Measurements from ENCODE around the gene LYRM9. TPM values are rescaled to one million over a fixed set of nuclear protein-coding genes. Genes with fewer than 3 reads are reported as not detected.

Gene LYRM9
- total and polyA plus RNA-seq, 9 of the 15 experiments (the other 6 are each of a cell fraction or from before 2014, with no cell fraction given) = 0.98 to 4.7 (median 1.8) TPM

DNA sequence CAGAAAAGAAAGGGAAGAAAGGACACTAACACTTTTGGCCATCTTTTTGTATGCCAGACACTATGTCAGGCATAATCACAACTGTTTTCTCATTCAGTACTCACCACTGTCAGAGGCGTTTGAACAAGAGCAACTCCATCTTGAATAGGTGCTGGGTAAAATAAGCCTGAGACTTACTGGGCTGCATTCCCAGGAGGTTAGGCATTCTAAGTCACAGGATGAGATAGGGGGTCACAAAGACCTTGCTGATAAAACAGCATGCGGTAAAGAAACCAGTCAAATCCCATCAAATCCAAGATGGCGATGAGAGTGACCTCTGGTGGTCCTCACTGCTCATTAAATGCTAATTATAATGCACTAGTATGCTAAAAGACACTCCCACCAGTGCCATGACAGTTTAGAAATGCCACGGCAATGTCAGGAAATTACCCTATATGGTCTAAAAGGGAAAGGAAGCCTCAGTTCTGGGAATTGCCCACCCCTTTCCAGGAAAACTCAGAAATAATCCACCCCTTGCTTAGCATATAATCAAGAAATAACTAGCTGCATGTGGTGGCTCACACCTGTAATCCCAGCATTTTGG, 14.9 kb upstream of the LYRM9 start (continued):
- TF ChIP-seq, protein P1, sequence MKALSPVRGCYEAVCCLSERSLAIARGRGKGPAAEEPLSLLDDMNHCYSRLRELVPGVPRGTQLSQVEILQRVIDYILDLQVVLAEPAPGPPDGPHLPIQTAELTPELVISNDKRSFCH (CRISPR knock-in tag; IDR thresholded peaks at IDR 0.05) = peak; percentile 86
- TF ChIP-seq, protein P1 (tag; IDR thresholded peaks at IDR 0.05) = peak; percentile 99
- TF ChIP-seq GABPB1 (CRISPR knock-in tag; IDR thresholded peaks at IDR 0.05) (no peak), RNF2 (IDR thresholded peaks at IDR 0.05) (no peak), PPARD (CRISPR knock-in tag; IDR thresholded peaks at IDR 0.05) (peak; percentile 72; the same call in 1 of the 2 replicates), POLR2B (IDR thresholded peaks at IDR 0.05; ENCODE audit: low read depth, partially characterized antibody) (no peak), PHTF2 (CRISPR knock-in tag; IDR thresholded peaks at IDR 0.05) (peak; percentile 29; the same call in 1 of the 2 replicates), RCOR1 (IDR thresholded peaks at IDR 0.05; ENCODE audit: borderline replicate concordance in 1 of 2, low read depth in 2 of 2, low read length in 2 of 2) (no peak), HDAC8 (tag; IDR thresholded peaks at IDR 0.05) (peak; percentile 99), PCBP1 (IDR thresholded peaks at IDR 0.05; ENCODE audit: low read depth, low read length, poor library complexity, severe bottlenecking) (no peak), GATAD2A (IDR thresholded peaks at IDR 0.05) (peak; percentile 45; the same call in 1 of the 2 replicates), ZNF133 (CRISPR knock-in tag; IDR thresholded peaks at IDR 0.05) (peak; percentile 89), SIX5 (IDR thresholded peaks at IDR 0.05; ENCODE audit: borderline replicate concordance in 1 of 2, insufficient read depth in 1 of 2, low read depth in 1 of 2, low read length in 2 of 2) (no peak; a peak in 1 of 4 replicates), CHD4 (IDR thresholded peaks at IDR 0.05; ENCODE audit: insufficient read depth, insufficient replicate concordance, low read depth, low read length, poor library complexity, severe bottlenecking) (no peak), CBFA2T2 (conservative IDR thresholded peaks at IDR 0.05) (no peak)
- TF ChIP-seq, protein P2, sequence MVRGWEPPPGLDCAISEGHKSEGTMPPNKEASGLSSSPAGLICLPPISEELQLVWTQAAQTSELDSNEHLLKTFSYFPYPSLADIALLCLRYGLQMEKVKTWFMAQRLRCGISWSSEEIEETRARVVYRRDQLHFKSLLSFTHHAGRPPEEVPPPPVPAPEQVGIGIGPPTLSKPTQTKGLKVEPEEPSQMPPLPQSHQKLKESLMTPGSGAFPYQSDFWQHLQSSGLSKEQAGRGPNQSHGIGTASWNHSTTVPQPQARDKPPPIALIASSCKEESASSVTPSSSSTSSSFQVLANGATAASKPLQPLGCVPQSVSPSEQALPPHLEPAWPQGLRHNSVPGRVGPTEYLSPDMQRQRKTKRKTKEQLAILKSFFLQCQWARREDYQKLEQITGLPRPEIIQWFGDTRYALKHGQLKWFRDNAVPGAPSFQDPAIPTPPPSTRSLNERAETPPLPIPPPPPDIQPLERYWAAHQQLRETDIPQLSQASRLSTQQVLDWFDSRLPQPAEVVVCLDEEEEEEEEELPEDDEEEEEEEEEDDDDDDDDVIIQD (CRISPR knock-in tag; IDR thresholded peaks at IDR 0.05) = peak; percentile 87
- TF ChIP-seq, protein P3, sequence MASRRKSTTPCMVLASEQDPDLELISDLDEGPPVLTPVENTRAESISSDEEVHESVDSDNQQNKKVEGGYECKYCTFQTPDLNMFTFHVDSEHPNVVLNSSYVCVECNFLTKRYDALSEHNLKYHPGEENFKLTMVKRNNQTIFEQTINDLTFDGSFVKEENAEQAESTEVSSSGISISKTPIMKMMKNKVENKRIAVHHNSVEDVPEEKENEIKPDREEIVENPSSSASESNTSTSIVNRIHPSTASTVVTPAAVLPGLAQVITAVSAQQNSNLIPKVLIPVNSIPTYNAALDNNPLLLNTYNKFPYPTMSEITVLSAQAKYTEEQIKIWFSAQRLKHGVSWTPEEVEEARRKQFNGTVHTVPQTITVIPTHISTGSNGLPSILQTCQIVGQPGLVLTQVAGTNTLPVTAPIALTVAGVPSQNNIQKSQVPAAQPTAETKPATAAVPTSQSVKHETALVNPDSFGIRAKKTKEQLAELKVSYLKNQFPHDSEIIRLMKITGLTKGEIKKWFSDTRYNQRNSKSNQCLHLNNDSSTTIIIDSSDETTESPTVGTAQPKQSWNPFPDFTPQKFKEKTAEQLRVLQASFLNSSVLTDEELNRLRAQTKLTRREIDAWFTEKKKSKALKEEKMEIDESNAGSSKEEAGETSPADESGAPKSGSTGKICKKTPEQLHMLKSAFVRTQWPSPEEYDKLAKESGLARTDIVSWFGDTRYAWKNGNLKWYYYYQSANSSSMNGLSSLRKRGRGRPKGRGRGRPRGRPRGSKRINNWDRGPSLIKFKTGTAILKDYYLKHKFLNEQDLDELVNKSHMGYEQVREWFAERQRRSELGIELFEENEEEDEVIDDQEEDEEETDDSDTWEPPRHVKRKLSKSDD (conservative IDR thresholded peaks at IDR 0.05; ENCODE audit: low read length) = no peak
- TF ChIP-seq, protein P4, sequence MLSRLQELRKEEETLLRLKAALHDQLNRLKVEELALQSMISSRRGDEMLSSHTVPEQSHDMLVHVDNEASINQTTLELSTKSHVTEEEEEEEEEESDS (CRISPR knock-in tag; IDR thresholded peaks at IDR 0.05) = peak; percentile 20; the same call in 1 of the 2 replicates
- TF ChIP-seq, protein P5, sequence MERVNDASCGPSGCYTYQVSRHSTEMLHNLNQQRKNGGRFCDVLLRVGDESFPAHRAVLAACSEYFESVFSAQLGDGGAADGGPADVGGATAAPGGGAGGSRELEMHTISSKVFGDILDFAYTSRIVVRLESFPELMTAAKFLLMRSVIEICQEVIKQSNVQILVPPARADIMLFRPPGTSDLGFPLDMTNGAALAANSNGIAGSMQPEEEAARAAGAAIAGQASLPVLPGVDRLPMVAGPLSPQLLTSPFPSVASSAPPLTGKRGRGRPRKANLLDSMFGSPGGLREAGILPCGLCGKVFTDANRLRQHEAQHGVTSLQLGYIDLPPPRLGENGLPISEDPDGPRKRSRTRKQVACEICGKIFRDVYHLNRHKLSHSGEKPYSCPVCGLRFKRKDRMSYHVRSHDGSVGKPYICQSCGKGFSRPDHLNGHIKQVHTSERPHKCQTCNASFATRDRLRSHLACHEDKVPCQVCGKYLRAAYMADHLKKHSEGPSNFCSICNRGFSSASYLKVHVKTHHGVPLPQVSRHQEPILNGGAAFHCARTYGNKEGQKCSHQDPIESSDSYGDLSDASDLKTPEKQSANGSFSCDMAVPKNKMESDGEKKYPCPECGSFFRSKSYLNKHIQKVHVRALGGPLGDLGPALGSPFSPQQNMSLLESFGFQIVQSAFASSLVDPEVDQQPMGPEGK (CRISPR knock-in tag; IDR thresholded peaks at IDR 0.05; ENCODE audit: borderline replicate concordance) = peak; percentile 83

All from K562 (cell line).